ENCODE results near the gene ATP2A3. TPM values are rescaled to one million over a fixed set of nuclear protein-coding genes. Genes with fewer than 3 reads are reported as not detected.

ATP2A3 gene
- total RNA-seq, 1 donor from 2014 or later = 44.4 TPM

GRCh38 chr17:3894911-3895343 is 69.3 kb downstream of the ATP2A3 start:
- Histone ChIP-seq H3K9me3 (no peaks in the 10 kb centered on the region), H3K4me1 (peaks cover 51% of the 10 kb centered on the region), H3K27ac (peak overlapping the region; percentile 82), H3K4me3 (no peak overlapping the region), H3K36me3 (no peaks in the 10 kb centered on the region), H3K27me3 (no peaks in the 10 kb centered on the region)
- TF ChIP-seq CTCF (IDR thresholded peaks at IDR 0.05) = no peak
- peak; percentile 4 for ATAC-seq
- DNase-seq = no peak
- intact Hi-C loops (cut with DNase I) = no loop called here

GRCh38 chr17:3894188-3894587 is 70.0 kb downstream of the ATP2A3 start:
- H3K36me3 ChIP-seq = no peaks in the 10 kb centered on the region
- peak overlapping the region; percentile 82 for H3K27ac ChIP-seq
- no peak for TF ChIP-seq CTCF (IDR thresholded peaks at IDR 0.05)
- peaks cover 54% of the 10 kb centered on the region for H3K4me1 ChIP-seq
- H3K27me3 ChIP-seq = no peaks in the 10 kb centered on the region
- no peaks in the 10 kb centered on the region for H3K9me3 ChIP-seq
- no peak overlapping the region for H3K4me3 ChIP-seq
- DNase-seq (no peak), ATAC-seq (no peak)
- intact Hi-C loops (cut with DNase I) = no loop called here

- intact Hi-C loops (cut with DNase I) = no loop called here
- no peak for DNase-seq
- Histone ChIP-seq H3K27ac (peak overlapping the region; percentile 82), H3K4me1 (peaks cover 54% of the 10 kb centered on the region), H3K9me3 (no peaks in the 10 kb centered on the region), H3K4me3 (peak overlapping the region; percentile 76), H3K27me3 (no peaks in the 10 kb centered on the region), H3K36me3 (no peaks in the 10 kb centered on the region)
- TF ChIP-seq CTCF (IDR thresholded peaks at IDR 0.05) = no peak
- ATAC-seq = no peak
Measured at GRCh38 chr17:3893720-3894116, 70.5 kb downstream of the ATP2A3 start.

- intact Hi-C loops (cut with DNase I) = no loop called here
- no peak for TF ChIP-seq CTCF (IDR thresholded peaks at IDR 0.05)
- peaks cover 54% of the 10 kb centered on the region for H3K4me1 ChIP-seq
- no peaks in the 10 kb centered on the region for H3K36me3 ChIP-seq
- H3K4me3 ChIP-seq = peak within 1 kb of the TSS; percentile 76
- no peaks in the 10 kb centered on the region for H3K9me3 ChIP-seq
- H3K27ac ChIP-seq = peak within 1 kb of the TSS; percentile 82
- H3K27me3 ChIP-seq = no peaks in the 10 kb centered on the region
- peak; percentile 96 for DNase-seq
- peak; percentile 87 for ATAC-seq
Measured at GRCh38 chr17:3893003-3893719, 71.1 kb downstream of the ATP2A3 start, which contains the start of gene CAMKK1. Gene CAMKK1, minus strand, starts transcription at chr17:3893053. Its CDS starts 7,366 bp downstream, at chr17:3885687.

- H3K4me3 ChIP-seq = peak overlapping the region; percentile 76
- ATAC-seq (peak; percentile 73), DNase-seq (peak; percentile 94)
- peak overlapping the region; percentile 60 for H3K27ac ChIP-seq
- H3K27me3 ChIP-seq = no peaks in the 10 kb centered on the region
- TF ChIP-seq CTCF (IDR thresholded peaks at IDR 0.05) = peak; percentile 8
- no peaks in the 10 kb centered on the region for H3K9me3 ChIP-seq
- H3K36me3 ChIP-seq = no peaks in the 10 kb centered on the region
- intact Hi-C loops (cut with DNase I) = no loop called here
- peaks cover 61% of the 10 kb centered on the region for H3K4me1 ChIP-seq
Measured at GRCh38 chr17:3892095-3892998, 71.9 kb downstream of the ATP2A3 start.
